ENCODE results near the gene AP1B1.

Gene AP1B1

GRCh38 chr22:29291215-29291614 is 97.2 kb downstream of the AP1B1 start:
- DNase-seq = no peak

- DNase-seq = no peak
These were observed 98.3 kb downstream of the AP1B1 start for GRCh38 chr22:29290061-29290460.

- DNase-seq = no peak
These were observed 99.5 kb downstream of the AP1B1 start for GRCh38 chr22:29288837-29289236.

- DNase-seq = no peak
These were observed 104.2 kb downstream of the AP1B1 start for GRCh38 chr22:29284196-29284595.

GRCh38 chr22:29277927-29278326 is 110.4 kb downstream of the AP1B1 start:
- DNase-seq = no peak
